CD4-positive, CD25-positive, alpha-beta regulatory T cell (primary cell): ENCODE measurements around the gene SLC5A2. TPM values are rescaled to one million over a fixed set of nuclear protein-coding genes. Genes with fewer than 3 reads are reported as not detected.
"Not testable (repeated sequence)": the region's sequence is repeated elsewhere in the genome, so short reads cannot be mapped to it uniquely, and the experiment has no call there.

Experiments used
- ATAC-seq, 2 donors: fragments of 150-1000 bp; cut with Tn5 transposase; one replicate each; pipeline ENCODE4 v1.10.0; 2021; ENCODE audit warnings: low read depth in 2 of 2, moderate number of reproducible peaks in 2 of 2, moderate library complexity in 1 of 2
- DNase-seq, 3 donors: peaks; one replicate each; pipeline versions ENCODE4 v3.0.0 to v3.0.0-alpha.2; 2012 to 2022; ENCODE audit warnings: mixed read lengths in 1 of 3
- H3K27ac ChIP-seq: one replicate; pipeline ENCODE4 v1.7.0; 2013; ENCODE audit warnings: mild to moderate bottlenecking, low read length; ENCODE audit not compliant: insufficient read depth, poor library complexity, severe bottlenecking
- H3K27me3 ChIP-seq: one replicate; pipeline ENCODE4 v1.7.0; 2013; ENCODE audit warnings: low read length; ENCODE audit not compliant: control insufficient read depth, insufficient read depth
- H3K36me3 ChIP-seq: one replicate; pipeline ENCODE4 v1.7.0; 2013; ENCODE audit warnings: mild to moderate bottlenecking, low read length, moderate library complexity; ENCODE audit not compliant: control insufficient read depth, insufficient read depth
- H3K4me1 ChIP-seq: 2 replicates; pipeline ENCODE4 v1.7.0; 2013; ENCODE audit warnings: mild to moderate bottlenecking, low read length; ENCODE audit not compliant: insufficient read depth, control insufficient read depth, poor library complexity, severe bottlenecking
- H3K4me3 ChIP-seq: one replicate; pipeline ENCODE4 v1.7.0; 2013; ENCODE audit warnings: low read depth, mild to moderate bottlenecking, low read length, moderate library complexity
- H3K9me3 ChIP-seq, 2 experiments: 1 replicate in 1 of 2; 2 replicates in 1 of 2; pipeline ENCODE4 v1.7.0; 2013; ENCODE audit warnings: low read length in 2 of 2, mild to moderate bottlenecking in 1 of 2, moderate library complexity in 1 of 2; ENCODE audit not compliant: control insufficient read depth in 2 of 2
- H3K27ac Mint-ChIP-seq, 3 donors: one replicate each; pipeline ENCODE4 v1.8.0; 2020 to 2022; ENCODE audit warnings: mild to moderate bottlenecking in 3 of 3, mixed read lengths in 3 of 3, moderate library complexity in 2 of 3
- H3K27me3 Mint-ChIP-seq: one replicate; pipeline ENCODE4 v1.8.0; 2022; ENCODE audit warnings: mild to moderate bottlenecking, mixed read lengths
- H3K36me3 Mint-ChIP-seq: one replicate; pipeline ENCODE4 v1.8.0; 2020; ENCODE audit warnings: mixed read lengths
- H3K4me1 Mint-ChIP-seq, 4 donors: one replicate each; pipeline ENCODE4 v1.8.0; 2020 to 2022; ENCODE audit warnings: mixed read lengths in 4 of 4, mild to moderate bottlenecking in 1 of 4
- H3K4me3 Mint-ChIP-seq, 4 donors: one replicate each; pipeline ENCODE4 v1.8.0; 2020 to 2022; ENCODE audit warnings: mild to moderate bottlenecking in 4 of 4, mixed read lengths in 4 of 4, moderate library complexity in 3 of 4
- H3K9me3 Mint-ChIP-seq, 7 donors: one replicate each; pipeline ENCODE4 v1.8.0; 2020 to 2022; ENCODE audit warnings: mixed read lengths in 7 of 7, mild to moderate bottlenecking in 3 of 7, moderate library complexity in 2 of 7
- polyA plus RNA-seq, 4 donors: library from polyadenylated mRNA; unstranded; fragments of 300-500 nt; fragmentation: Illumina TruSeq; gene quantifications; one replicate each; pipeline ENCODE4 v1.2.3, GENCODE V29; 2021
- total RNA-seq: library from RNA; stranded (reverse); gene quantifications from one replicate; pipeline ENCODE4 v1.2.3, GENCODE V29; 2022

The SLC5A2 gene
- total and polyA plus RNA-seq, 5 donors from 2014 or later: 0.76 to 3.8 (median 1.4) TPM

- H3K27me3 Mint-ChIP-seq: no peaks in the 10 kb centered on the region
- Histone ChIP-seq H3K9me3 (no peaks in the 10 kb centered on the region), H3K27ac (no peak overlapping the region), H3K27me3 (no peaks in the 10 kb centered on the region), H3K4me3 (no peak overlapping the region), H3K36me3 (no peaks in the 10 kb centered on the region), H3K4me1 (peaks cover 15% of the 10 kb centered on the region)
- H3K27ac Mint-ChIP-seq: no peak overlapping the region
- H3K4me3 Mint-ChIP-seq: no peak overlapping the region
- no peaks in the 10 kb centered on the region for H3K36me3 Mint-ChIP-seq
- H3K4me1 Mint-ChIP-seq: peaks cover 0 to 25% (median 2%) of the 10 kb centered on the region in 4 donors
- ATAC-seq: no peak
- no peaks in the 10 kb centered on the region for H3K9me3 Mint-ChIP-seq
- DNase-seq: no peak
Measured at GRCh38 chr16:31480851-31481536, 1.9 kb upstream of the SLC5A2 start.

GRCh38 chr16:31484048-31484447 lies 1.1 kb downstream of the SLC5A2 start:
- H3K4me1 Mint-ChIP-seq: peaks cover 0 to 18% (median 5%) of the 10 kb centered on the region in 4 donors

GRCh38 chr16:31484491-31485171 lies 1.7 kb downstream of the SLC5A2 start:
- Histone ChIP-seq H3K4me1 (peaks cover 12% of the 10 kb centered on the region), H3K9me3 (no peaks in the 10 kb centered on the region), H3K36me3 (no peaks in the 10 kb centered on the region), H3K27me3 (no peaks in the 10 kb centered on the region), H3K4me3 (no peak overlapping the region), H3K27ac (no peak overlapping the region)
- H3K4me3 Mint-ChIP-seq: peak overlapping the region in 1 of 4 donors; percentile 92
- H3K36me3 Mint-ChIP-seq: no peaks in the 10 kb centered on the region
- DNase-seq (no peak), ATAC-seq (no peak)
- no peaks in the 10 kb centered on the region for H3K9me3 Mint-ChIP-seq
- H3K27ac Mint-ChIP-seq: peak overlapping the region in 1 of 3 donors; percentile 64
- H3K27me3 Mint-ChIP-seq: no peaks in the 10 kb centered on the region
- peaks cover 0 to 18% (median 5%) of the 10 kb centered on the region in 4 donors for H3K4me1 Mint-ChIP-seq

More at GRCh38 chr16:31484048-31484447, 1.1 kb downstream of the SLC5A2 start:
- not testable (repeated sequence) for H3K27ac ChIP-seq, H3K27me3 ChIP-seq, ATAC-seq, H3K36me3 ChIP-seq, H3K4me3 Mint-ChIP-seq, DNase-seq, H3K27me3 Mint-ChIP-seq, H3K9me3 Mint-ChIP-seq, H3K4me3 ChIP-seq, H3K36me3 Mint-ChIP-seq, H3K9me3 ChIP-seq
- peaks cover 12% of the 10 kb centered on the region for H3K4me1 ChIP-seq
- H3K27ac Mint-ChIP-seq: peak overlapping the region in 1 of 3 donors; percentile 64

GRCh38 chr16:31485571-31485970 lies 2.6 kb downstream of the SLC5A2 start:
- H3K27ac ChIP-seq: no peak overlapping the region
- H3K4me3 Mint-ChIP-seq: peak overlapping the region in 3 of 4 donors; percentile 65 to 93 (median 92)
- H3K27ac Mint-ChIP-seq: no peak overlapping the region
- peaks cover 0 to 18% (median 5%) of the 10 kb centered on the region in 4 donors for H3K4me1 Mint-ChIP-seq
- ATAC-seq (no peak), DNase-seq (no peak)
- H3K27me3 Mint-ChIP-seq: no peaks in the 10 kb centered on the region
- H3K27me3 ChIP-seq: no peaks in the 10 kb centered on the region
- no peaks in the 10 kb centered on the region for H3K9me3 Mint-ChIP-seq
- no peak overlapping the region for H3K4me3 ChIP-seq
- no peaks in the 10 kb centered on the region for H3K36me3 Mint-ChIP-seq
- H3K9me3 ChIP-seq: no peaks in the 10 kb centered on the region
- H3K36me3 ChIP-seq: no peaks in the 10 kb centered on the region
- H3K4me1 ChIP-seq: peaks cover 12% of the 10 kb centered on the region

GRCh38 chr16:31486045-31486444 lies 3.1 kb downstream of the SLC5A2 start:
- Histone ChIP-seq H3K27me3 (no peaks in the 10 kb centered on the region), H3K4me1 (peaks cover 12% of the 10 kb centered on the region), H3K27ac (no peak overlapping the region), H3K9me3 (no peaks in the 10 kb centered on the region), H3K36me3 (no peaks in the 10 kb centered on the region), H3K4me3 (no peak overlapping the region)
- Mint-ChIP-seq H3K36me3 (no peaks in the 10 kb centered on the region), H3K27me3 (no peaks in the 10 kb centered on the region), H3K27ac (peak overlapping the region in 1 of 3 donors; percentile 14), H3K9me3 (no peaks in the 10 kb centered on the region), H3K4me3 (peak overlapping the region; percentile 63 to 93 (median 92)), H3K4me1 (peaks cover 0 to 18% (median 5%) of the 10 kb centered on the region in 4 donors)
- ATAC-seq (no peak), DNase-seq (no peak)

GRCh38 chr16:31487071-31487719 lies 4.3 kb downstream of the SLC5A2 start:
- Histone ChIP-seq H3K4me1 (peaks cover 12% of the 10 kb centered on the region), H3K9me3 (no peaks in the 10 kb centered on the region), H3K36me3 (no peaks in the 10 kb centered on the region), H3K4me3 (peak overlapping the region; percentile 50), H3K27me3 (no peaks in the 10 kb centered on the region), H3K27ac (peak overlapping the region; percentile 64)
- Mint-ChIP-seq H3K9me3 (no peaks in the 10 kb centered on the region), H3K36me3 (no peaks in the 10 kb centered on the region), H3K4me1 (peaks cover 0 to 18% (median 6%) of the 10 kb centered on the region in 4 donors), H3K27me3 (no peaks in the 10 kb centered on the region), H3K4me3 (peak overlapping the region; percentile 91 to 97 (median 92)), H3K27ac (peak overlapping the region; percentile 81 to 88 (median 84))
- DNase-seq (no peak), ATAC-seq (no peak)

GRCh38 chr16:31487720-31488467 lies 5.0 kb downstream of the SLC5A2 start:
- ATAC-seq (peak; percentile 85 to 88), DNase-seq (peak; percentile 76 to 81 (median 79))
- Histone ChIP-seq H3K9me3 (no peaks in the 10 kb centered on the region), H3K27me3 (no peaks in the 10 kb centered on the region), H3K36me3 (peaks cover 4% of the 10 kb centered on the region), H3K4me1 (peaks cover 12% of the 10 kb centered on the region), H3K27ac (peak overlapping the region; percentile 64), H3K4me3 (peak overlapping the region; percentile 50)
- Mint-ChIP-seq H3K36me3 (peaks cover 7% of the 10 kb centered on the region), H3K4me1 (peaks cover 0 to 18% (median 8%) of the 10 kb centered on the region in 4 donors), H3K27me3 (no peaks in the 10 kb centered on the region), H3K27ac (peak overlapping the region; percentile 81 to 88 (median 84)), H3K4me3 (peak overlapping the region; percentile 91 to 97 (median 92)), H3K9me3 (no peaks in the 10 kb centered on the region)
